ENCODE data around the gene ST7. TPM values are rescaled to one million over a fixed set of nuclear protein-coding genes. Genes with fewer than 3 reads are reported as not detected.
A peak's percentile ranks its signal among the peaks of the same experiment; 100 is the strongest.

ST7 gene
- total and polyA plus RNA-seq, 2 experiments from 2014 or later, result 31.2 to 38.5 TPM

GRCh38 chr7:117247809-117248208 is 294.5 kb downstream of the ST7 start:
- Histone ChIP-seq H3K79me2 (no peaks in the 10 kb centered on the region), H3K9me2 (replicated peaks; ENCODE audit: insufficient read depth) (no peaks in the 10 kb centered on the region), H3K4me2 (no peak overlapping the region), H3K4me1 (ENCODE audit: insufficient read depth) (no peaks in the 10 kb centered on the region), H3K9me3 (ENCODE audit: low read depth) (no peaks in the 10 kb centered on the region), H3K27ac (no peak overlapping the region), H3K27me3 (no peaks in the 10 kb centered on the region), H3K4me3 (no peak overlapping the region), H2AFZ (no peak overlapping the region), H3K36me3 (replicated peaks; ENCODE audit: insufficient read depth, low read depth) (no peaks in the 10 kb centered on the region), H4K20me1 (ENCODE audit: insufficient read depth, poor library complexity, severe bottlenecking) (no peaks in the 10 kb centered on the region)
- WGBS (ENCODE audit: low lambda C conversion rate, missing lambda C conversion rate), result 82% methylated on average over 4 of the region's 4 CpGs
- no peak for DNase-seq (ENCODE audit: low spot score)
- TF ChIP-seq EZH2phosphoT487 (IDR thresholded peaks at IDR 0.05; ENCODE audit: low read depth, severe bottlenecking, unreplicated experiment), result no peak
- no peak for TF ChIP-seq EZH2 (IDR thresholded peaks at IDR 0.05; ENCODE audit: borderline replicate concordance)
- TF ChIP-seq, protein P1, sequence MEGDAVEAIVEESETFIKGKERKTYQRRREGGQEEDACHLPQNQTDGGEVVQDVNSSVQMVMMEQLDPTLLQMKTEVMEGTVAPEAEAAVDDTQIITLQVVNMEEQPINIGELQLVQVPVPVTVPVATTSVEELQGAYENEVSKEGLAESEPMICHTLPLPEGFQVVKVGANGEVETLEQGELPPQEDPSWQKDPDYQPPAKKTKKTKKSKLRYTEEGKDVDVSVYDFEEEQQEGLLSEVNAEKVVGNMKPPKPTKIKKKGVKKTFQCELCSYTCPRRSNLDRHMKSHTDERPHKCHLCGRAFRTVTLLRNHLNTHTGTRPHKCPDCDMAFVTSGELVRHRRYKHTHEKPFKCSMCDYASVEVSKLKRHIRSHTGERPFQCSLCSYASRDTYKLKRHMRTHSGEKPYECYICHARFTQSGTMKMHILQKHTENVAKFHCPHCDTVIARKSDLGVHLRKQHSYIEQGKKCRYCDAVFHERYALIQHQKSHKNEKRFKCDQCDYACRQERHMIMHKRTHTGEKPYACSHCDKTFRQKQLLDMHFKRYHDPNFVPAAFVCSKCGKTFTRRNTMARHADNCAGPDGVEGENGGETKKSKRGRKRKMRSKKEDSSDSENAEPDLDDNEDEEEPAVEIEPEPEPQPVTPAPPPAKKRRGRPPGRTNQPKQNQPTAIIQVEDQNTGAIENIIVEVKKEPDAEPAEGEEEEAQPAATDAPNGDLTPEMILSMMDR (IDR thresholded peaks at IDR 0.05; ENCODE audit: poor library complexity), result no peak

GRCh38 chr7:117248829-117249228 is 295.5 kb downstream of the ST7 start:
- 67% methylated on average over 5 of the region's 5 CpGs for WGBS (ENCODE audit: low lambda C conversion rate, missing lambda C conversion rate)

DNA sequence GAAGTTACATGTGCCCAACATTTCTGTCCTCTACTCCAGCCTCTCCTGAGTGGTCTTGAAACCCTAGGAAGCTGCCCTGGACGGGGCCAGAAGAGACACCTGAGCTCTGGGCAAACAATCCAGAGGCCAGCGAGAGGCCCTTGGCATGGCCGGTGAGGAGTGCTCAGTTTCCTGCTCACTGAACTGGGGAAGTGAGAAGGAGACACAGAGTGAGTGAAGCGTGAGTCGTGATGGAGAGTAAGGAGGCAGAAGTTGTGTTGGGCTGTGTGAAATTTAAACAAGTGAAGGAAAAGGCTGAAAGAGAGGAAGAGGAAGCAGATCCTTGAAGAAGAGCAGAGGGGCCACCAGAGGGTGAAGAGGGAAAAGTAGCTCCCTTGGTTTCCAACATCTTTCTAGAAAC is 296.4 kb downstream of the ST7 start:
- no peaks in the 10 kb centered on the region for H3K36me3 ChIP-seq (replicated peaks; ENCODE audit: insufficient read depth, low read depth)
- H3K9me3 ChIP-seq (ENCODE audit: low read depth), result no peaks in the 10 kb centered on the region
- DNase-seq (ENCODE audit: low spot score), result no peak
- no peaks in the 10 kb centered on the region for H3K79me2 ChIP-seq
- H4K20me1 ChIP-seq (ENCODE audit: insufficient read depth, poor library complexity, severe bottlenecking), result no peaks in the 10 kb centered on the region
- TF ChIP-seq EZH2phosphoT487 (IDR thresholded peaks at IDR 0.05; ENCODE audit: low read depth, severe bottlenecking, unreplicated experiment), result no peak
- TF ChIP-seq, protein P1 (IDR thresholded peaks at IDR 0.05; ENCODE audit: poor library complexity), result no peak
- TF ChIP-seq EZH2 (IDR thresholded peaks at IDR 0.05; ENCODE audit: borderline replicate concordance), result no peak
- no peak overlapping the region for H3K27ac ChIP-seq
- no peak overlapping the region for H2AFZ ChIP-seq
- no peaks in the 10 kb centered on the region for H3K27me3 ChIP-seq
- no peaks in the 10 kb centered on the region for H3K9me2 ChIP-seq (replicated peaks; ENCODE audit: insufficient read depth)
- H3K4me2 ChIP-seq, result no peak overlapping the region
- no peaks in the 10 kb centered on the region for H3K4me1 ChIP-seq (ENCODE audit: insufficient read depth)
- no peak overlapping the region for H3K4me3 ChIP-seq
- WGBS (ENCODE audit: low lambda C conversion rate, missing lambda C conversion rate), result 83% methylated on average over 5 of the region's 5 CpGs

More at GRCh38 chr7:117248829-117249228, 295.5 kb downstream of the ST7 start:
- Histone ChIP-seq H3K27ac (no peak overlapping the region), H3K9me3 (ENCODE audit: low read depth) (no peaks in the 10 kb centered on the region), H2AFZ (no peak overlapping the region), H4K20me1 (ENCODE audit: insufficient read depth, poor library complexity, severe bottlenecking) (no peaks in the 10 kb centered on the region), H3K4me1 (ENCODE audit: insufficient read depth) (no peaks in the 10 kb centered on the region), H3K79me2 (no peaks in the 10 kb centered on the region), H3K9me2 (replicated peaks; ENCODE audit: insufficient read depth) (no peaks in the 10 kb centered on the region), H3K4me2 (no peak overlapping the region), H3K36me3 (replicated peaks; ENCODE audit: insufficient read depth, low read depth) (no peaks in the 10 kb centered on the region), H3K4me3 (no peak overlapping the region), H3K27me3 (no peaks in the 10 kb centered on the region)
- TF ChIP-seq, protein P1 (IDR thresholded peaks at IDR 0.05; ENCODE audit: poor library complexity), result no peak
- TF ChIP-seq EZH2phosphoT487 (IDR thresholded peaks at IDR 0.05; ENCODE audit: low read depth, severe bottlenecking, unreplicated experiment) (no peak), EZH2 (IDR thresholded peaks at IDR 0.05; ENCODE audit: borderline replicate concordance) (no peak)
- DNase-seq (ENCODE audit: low spot score), result peak; percentile 12

DNA sequence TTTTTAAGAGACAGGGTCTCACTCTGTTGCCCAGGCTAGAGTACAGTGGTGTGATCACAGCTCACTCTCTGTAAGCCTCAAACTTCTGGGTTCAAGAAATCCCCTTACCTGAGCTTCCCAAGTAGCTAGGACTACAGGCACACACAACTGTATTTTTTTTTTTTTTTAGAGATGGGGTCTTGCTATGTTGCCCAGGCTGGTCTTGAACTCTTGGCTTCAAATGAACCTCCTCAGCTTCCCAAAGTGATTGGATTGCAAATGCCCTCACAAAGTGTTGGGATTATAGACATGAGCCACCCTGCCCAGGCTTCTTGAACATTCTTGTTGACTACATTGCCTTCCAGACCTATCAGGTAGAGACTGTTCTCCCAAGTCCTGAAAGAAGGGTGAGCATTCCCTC is 296.9 kb downstream of the ST7 start:
- Histone ChIP-seq H3K4me2 (no peak overlapping the region), H4K20me1 (ENCODE audit: insufficient read depth, poor library complexity, severe bottlenecking) (no peaks in the 10 kb centered on the region), H3K4me1 (ENCODE audit: insufficient read depth) (no peaks in the 10 kb centered on the region), H3K27me3 (no peaks in the 10 kb centered on the region), H3K36me3 (replicated peaks; ENCODE audit: insufficient read depth, low read depth) (no peaks in the 10 kb centered on the region), H3K27ac (no peak overlapping the region), H3K4me3 (no peak overlapping the region), H2AFZ (no peak overlapping the region), H3K9me2 (replicated peaks; ENCODE audit: insufficient read depth) (no peaks in the 10 kb centered on the region), H3K9me3 (ENCODE audit: low read depth) (no peaks in the 10 kb centered on the region), H3K79me2 (no peaks in the 10 kb centered on the region)
- TF ChIP-seq, protein P1 (IDR thresholded peaks at IDR 0.05; ENCODE audit: poor library complexity), result no peak
- TF ChIP-seq EZH2 (IDR thresholded peaks at IDR 0.05; ENCODE audit: borderline replicate concordance) (no peak), EZH2phosphoT487 (IDR thresholded peaks at IDR 0.05; ENCODE audit: low read depth, severe bottlenecking, unreplicated experiment) (no peak)
- no peak for DNase-seq (ENCODE audit: low spot score)

Measured in hepatocyte (in vitro differentiated cells).